PC-3 (cell line): ENCODE results near the gene BMPR1A. TPM values are rescaled to one million over a fixed set of nuclear protein-coding genes. Genes with fewer than 3 reads are reported as not detected.

Source experiments
- ATAC-seq: fragments of 200-7000 bp; cut with Tn5 transposase; 2 replicates; pipeline ENCODE4 v1.9.1; 2020; ENCODE audit warnings: mild to moderate bottlenecking, moderate library complexity
- BruUV-seq: library from RNA; stranded (reverse); fragments of 400-500 nt; replicated peaks from 2 replicates; lab custom pipeline; 2021; lab: Mats Ljungman, UMichigan
- CTCF ChIA-PET: fragments of 300-600 bp; sonication (Branson Sonifier 250); formaldehyde crosslinking; loops from one replicate; lab custom pipeline; 2022; ENCODE audit warnings: antibody characterized with exemption; lab: Charles Lee
- POLR2A ChIA-PET: fragments of 300-600 bp; sonication (Branson Sonifier 250); formaldehyde crosslinking; loops from one replicate; lab custom pipeline; 2022; ENCODE audit warnings: antibody characterized with exemption; ENCODE audit not compliant: unreplicated experiment; lab: Charles Lee
- DNase-seq: peaks from one replicate; pipeline ENCODE4 v3.0.0-alpha.2; 2015
- H2AFZ ChIP-seq: fragments of 300-600 bp; sonication (generic); 2 replicates; pipeline ENCODE4 v1.6.0; 2016; ENCODE audit warnings: antibody characterized with exemption, low read length
- H3F3A ChIP-seq: fragments of 300-600 bp; sonication (generic); one replicate; pipeline ENCODE4 v1.6.0; 2017; ENCODE audit warnings: antibody characterized with exemption, low read length, control low read depth, mild to moderate bottlenecking; ENCODE audit not compliant: unreplicated experiment
- H3K27ac ChIP-seq: fragments of 300-600 bp; sonication (generic); 2 replicates; pipeline ENCODE4 v1.5.1; 2016; ENCODE audit warnings: mild to moderate bottlenecking, low read length
- H3K27me3 ChIP-seq: fragments of 300-600 bp; sonication (generic); 2 replicates; pipeline ENCODE4 v1.6.1; 2016; ENCODE audit warnings: low read length, mixed read lengths
- H3K36me3 ChIP-seq: fragments of 300-600 bp; sonication (generic); 2 replicates; pipeline ENCODE4 v1.6.1; 2016; ENCODE audit warnings: low read depth, mixed run types, low read length, mixed read lengths
- H3K4me1 ChIP-seq: fragments of 300-600 bp; sonication (generic); 2 replicates; pipeline ENCODE4 v1.5.1; 2016; ENCODE audit warnings: low read length; ENCODE audit not compliant: insufficient read depth
- H3K4me2 ChIP-seq: fragments of 300-600 bp; sonication (generic); 2 replicates; pipeline ENCODE4 v1.6.0; 2016; ENCODE audit warnings: low read length
- H3K4me3 ChIP-seq: fragments of 300-600 bp; sonication (generic); 2 replicates; pipeline ENCODE4 v1.5.1; 2016; ENCODE audit warnings: mild to moderate bottlenecking, low read length, mixed read lengths
- H3K79me2 ChIP-seq: fragments of 300-600 bp; sonication (generic); 2 replicates; pipeline ENCODE4 v1.6.1; 2017; ENCODE audit warnings: low read length, mixed read lengths
- H3K9ac ChIP-seq: fragments of 300-600 bp; sonication (generic); 2 replicates; pipeline ENCODE4 v1.6.0; 2016; ENCODE audit warnings: mild to moderate bottlenecking, low read length
- H3K9me2 ChIP-seq: fragments of 300-600 bp; sonication (generic); replicated peaks from 2 replicates; pipeline ENCODE4 v1.6.1; 2016; ENCODE audit warnings: mixed run types, low read length, mixed read lengths
- H3K9me3 ChIP-seq: fragments of 300-600 bp; sonication (generic); 2 replicates; pipeline ENCODE4 v1.6.1; 2016; ENCODE audit warnings: low read length, mixed read lengths
- H4K20me1 ChIP-seq: fragments of 300-600 bp; sonication (generic); 2 replicates; pipeline ENCODE4 v1.6.1; 2016; ENCODE audit warnings: low read length, mixed read lengths
- CTCF ChIP-seq: fragments of 300-600 bp; sonication (generic); conservative IDR thresholded peaks from 2 replicates; pipeline ENCODE4 v1.5.1; 2017; ENCODE audit warnings: antibody characterized with exemption, low read depth, mild to moderate bottlenecking, low read length
- EZH2 ChIP-seq: fragments of 300-600 bp; sonication (generic); IDR thresholded peaks from one replicate; pipeline ENCODE4 v1.6.1; 2017; ENCODE audit warnings: antibody characterized with exemption, mild to moderate bottlenecking, low read length; ENCODE audit not compliant: unreplicated experiment
- EZH2phosphoT487 ChIP-seq: fragments of 300-600 bp; sonication (generic); IDR thresholded peaks from 2 replicates; pipeline ENCODE4 v1.6.1; 2018; ENCODE audit warnings: mild to moderate bottlenecking, antibody characterized with exemption, low read length, borderline replicate concordance
- intact Hi-C: fragments of 100-400 bp; cut with micrococcal nuclease; formaldehyde crosslinking; loops from 2 replicates; pipeline ENCODE4 v1.9.0; 2023
- total RNA-seq: library from RNA; depleted of rRNA; stranded (reverse); fragments of >200 nt; gene quantifications from 2 replicates; pipeline ENCODE4 v1.2.3, GENCODE V29; 2014

The BMPR1A gene
- total RNA-seq, 1 experiment from 2014 or later: 14.5 TPM

- CTCF ChIA-PET: no interaction called here
- H3K4me2 ChIP-seq: no peak overlapping the region
- no peaks in the 10 kb centered on the region for H3K36me3 ChIP-seq
- POLR2A ChIA-PET: no interaction called here
- H3K9me2 ChIP-seq: no peaks in the 10 kb centered on the region
- ATAC-seq (no peak), DNase-seq (no peak)
- H3F3A ChIP-seq: no peaks in the 10 kb centered on the region
- H3K9me3 ChIP-seq: no peaks in the 10 kb centered on the region
- H3K9ac ChIP-seq: no peak overlapping the region
- intact Hi-C loops: no loop called here
- no peaks in the 10 kb centered on the region for H3K27me3 ChIP-seq
- BruUV-seq: no TSS peak
- H3K79me2 ChIP-seq: no peaks in the 10 kb centered on the region
- TF ChIP-seq CTCF (no peak), EZH2phosphoT487 (no peak), EZH2 (no peak)
- no peak overlapping the region for H3K4me3 ChIP-seq
- H4K20me1 ChIP-seq: no peaks in the 10 kb centered on the region
- no peak overlapping the region for H2AFZ ChIP-seq
- no peak overlapping the region for H3K27ac ChIP-seq
- no peaks in the 10 kb centered on the region for H3K4me1 ChIP-seq
These were observed 187.6 kb downstream of the BMPR1A start for GRCh38 chr10:86944031-86944419.

GRCh38 chr10:86944471-86944870 is 188.1 kb downstream of the BMPR1A start:
- ChIA-PET POLR2A (no interaction called here), CTCF (no interaction called here)
- Histone ChIP-seq H3K4me2 (no peak overlapping the region), H3K9me3 (no peaks in the 10 kb centered on the region), H3K27me3 (no peaks in the 10 kb centered on the region), H3K36me3 (no peaks in the 10 kb centered on the region), H3K27ac (no peak overlapping the region), H4K20me1 (no peaks in the 10 kb centered on the region), H3K9me2 (no peaks in the 10 kb centered on the region), H3F3A (no peaks in the 10 kb centered on the region), H3K4me3 (no peak overlapping the region), H3K9ac (no peak overlapping the region), H3K79me2 (no peaks in the 10 kb centered on the region), H3K4me1 (no peaks in the 10 kb centered on the region), H2AFZ (no peak overlapping the region)
- no peak for TF ChIP-seq CTCF
- TF ChIP-seq EZH2phosphoT487: no peak
- TF ChIP-seq EZH2: no peak
- BruUV-seq: no TSS peak
- peak; percentile 15 for DNase-seq
- ATAC-seq: no peak
- intact Hi-C loops: no loop called here

- ChIA-PET POLR2A (no interaction called here), CTCF (no interaction called here)
- TF ChIP-seq EZH2phosphoT487 (no peak), CTCF (no peak), EZH2 (no peak)
- intact Hi-C loops: no loop called here
- no peak overlapping the region for H3K4me3 ChIP-seq
- no peaks in the 10 kb centered on the region for H3K79me2 ChIP-seq
- no peak overlapping the region for H3K27ac ChIP-seq
- no peak overlapping the region for H3K4me2 ChIP-seq
- no peaks in the 10 kb centered on the region for H3K27me3 ChIP-seq
- H3F3A ChIP-seq: no peaks in the 10 kb centered on the region
- no peaks in the 10 kb centered on the region for H3K4me1 ChIP-seq
- no peaks in the 10 kb centered on the region for H3K36me3 ChIP-seq
- H3K9me3 ChIP-seq: no peaks in the 10 kb centered on the region
- BruUV-seq: no TSS peak
- H4K20me1 ChIP-seq: no peaks in the 10 kb centered on the region
- H3K9ac ChIP-seq: no peak overlapping the region
- DNase-seq: no peak
- H3K9me2 ChIP-seq: no peaks in the 10 kb centered on the region
- H2AFZ ChIP-seq: no peak overlapping the region
- no peak for ATAC-seq
These were observed 188.5 kb downstream of the BMPR1A start for GRCh38 chr10:86944907-86945306.
